ENCODE measurements around the gene SLC37A4.

DNA sequence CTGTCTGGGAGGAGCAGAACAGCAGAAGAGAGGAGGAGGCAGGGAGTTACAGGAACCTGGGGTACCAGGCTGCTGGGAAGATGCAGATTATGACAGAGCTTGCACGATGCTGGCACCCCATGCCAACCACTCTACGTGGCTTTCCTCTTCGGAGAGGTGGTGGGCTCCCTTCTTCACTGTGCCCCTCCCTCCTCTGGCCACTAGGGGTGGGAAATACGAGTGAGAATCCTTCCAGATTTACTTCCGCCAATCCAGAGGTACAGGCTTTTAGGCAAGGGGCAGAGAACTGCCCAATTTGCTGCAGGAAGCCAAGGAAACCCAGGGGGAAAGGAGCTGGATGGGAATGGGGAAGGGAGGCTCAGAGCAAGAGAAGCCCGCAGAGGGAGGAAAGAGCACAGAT is 14.0 kb upstream of the SLC37A4 start:
- TF ChIP-seq, protein P1, sequence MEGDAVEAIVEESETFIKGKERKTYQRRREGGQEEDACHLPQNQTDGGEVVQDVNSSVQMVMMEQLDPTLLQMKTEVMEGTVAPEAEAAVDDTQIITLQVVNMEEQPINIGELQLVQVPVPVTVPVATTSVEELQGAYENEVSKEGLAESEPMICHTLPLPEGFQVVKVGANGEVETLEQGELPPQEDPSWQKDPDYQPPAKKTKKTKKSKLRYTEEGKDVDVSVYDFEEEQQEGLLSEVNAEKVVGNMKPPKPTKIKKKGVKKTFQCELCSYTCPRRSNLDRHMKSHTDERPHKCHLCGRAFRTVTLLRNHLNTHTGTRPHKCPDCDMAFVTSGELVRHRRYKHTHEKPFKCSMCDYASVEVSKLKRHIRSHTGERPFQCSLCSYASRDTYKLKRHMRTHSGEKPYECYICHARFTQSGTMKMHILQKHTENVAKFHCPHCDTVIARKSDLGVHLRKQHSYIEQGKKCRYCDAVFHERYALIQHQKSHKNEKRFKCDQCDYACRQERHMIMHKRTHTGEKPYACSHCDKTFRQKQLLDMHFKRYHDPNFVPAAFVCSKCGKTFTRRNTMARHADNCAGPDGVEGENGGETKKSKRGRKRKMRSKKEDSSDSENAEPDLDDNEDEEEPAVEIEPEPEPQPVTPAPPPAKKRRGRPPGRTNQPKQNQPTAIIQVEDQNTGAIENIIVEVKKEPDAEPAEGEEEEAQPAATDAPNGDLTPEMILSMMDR (conservative IDR thresholded peaks at IDR 0.05 in 1 of 2, IDR thresholded peaks at IDR 0.05 in 1 of 2; ENCODE audit: extremely low read depth in 1 of 2, insufficient read depth in 1 of 2, low read depth in 1 of 2, low read length in 2 of 2), result peak in 1 of 2 donors; percentile 12
- no peak for TF ChIP-seq EZH2 (IDR thresholded peaks at IDR 0.05; ENCODE audit: borderline replicate concordance, low read length)

All from mammary epithelial cell (primary cell).